HG02678 (cell line): ENCODE results near the gene HES6.

ENCODE experiments used
- ATAC-seq: cut with Tn5 transposase; IDR thresholded peaks from one replicate; pipeline ENCODE4 v1.9.1; 2021; ENCODE audit warnings: mild to moderate bottlenecking, moderate library complexity; ENCODE audit not compliant: unreplicated experiment

Gene HES6

DNA sequence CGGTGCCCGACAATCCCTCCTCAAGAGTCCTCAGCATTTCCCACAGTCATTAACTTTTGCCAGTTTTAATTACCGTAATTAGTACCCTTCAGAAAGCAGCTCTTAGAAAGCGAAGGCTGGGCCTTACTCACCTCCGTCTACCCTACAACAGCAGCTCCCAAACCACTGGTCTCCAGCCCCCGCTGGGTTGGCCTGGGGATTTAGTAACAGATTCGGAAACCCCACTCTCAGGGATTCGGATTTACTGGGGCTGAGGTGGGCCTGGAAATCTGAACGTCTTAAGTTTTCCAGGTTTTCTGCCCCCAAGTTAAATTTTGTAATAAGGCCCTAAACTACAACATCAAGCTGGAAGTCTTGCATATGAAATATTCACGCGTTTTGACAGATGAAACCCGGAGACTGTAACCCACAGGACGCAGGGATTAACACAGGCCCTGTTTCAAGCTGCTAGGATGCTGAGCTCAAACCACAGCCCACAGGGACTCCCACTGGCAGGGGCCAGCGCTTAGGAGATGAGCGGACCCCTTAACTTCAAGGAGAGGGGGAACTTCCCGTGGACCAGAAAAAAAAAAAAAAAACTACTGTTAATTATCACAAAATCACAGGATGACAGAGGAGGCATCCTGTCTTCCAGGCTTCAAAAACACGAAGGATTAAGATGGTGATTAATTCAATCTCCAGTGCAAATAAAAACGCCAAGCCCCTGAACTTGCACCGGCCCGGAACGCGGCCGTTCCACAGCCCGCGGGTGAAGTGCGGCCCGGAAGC lies 37.3 kb downstream of the HES6 start:
- ATAC-seq, result no peak

DNA sequence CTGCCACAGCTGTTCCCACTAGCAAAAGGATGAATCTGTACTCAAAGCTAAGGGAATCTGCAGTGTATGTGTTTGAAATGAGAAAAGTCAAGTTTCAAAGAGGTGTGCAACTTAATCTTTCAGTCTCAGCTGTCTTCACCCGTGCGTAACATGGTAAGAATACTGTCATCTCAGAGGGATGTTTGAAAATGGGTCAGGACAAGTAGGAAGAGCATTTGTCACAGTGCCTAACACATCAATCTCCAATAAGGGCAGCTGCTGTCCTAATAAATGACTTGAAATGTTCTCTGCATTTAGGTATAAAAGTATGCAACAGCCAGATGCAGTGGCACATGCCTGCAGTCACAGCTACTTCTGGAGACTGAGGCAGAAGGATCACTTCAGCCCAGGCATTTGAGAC lies 49.4 kb downstream of the HES6 start:
- ATAC-seq, result no peak
